ENCODE measurements around the gene GLCE. TPM values are rescaled to one million over a fixed set of nuclear protein-coding genes. Genes with fewer than 3 reads are reported as not detected.

The GLCE gene
- total RNA-seq, 2 donors from 2014 or later = 34.0 to 37.7 TPM

DNA sequence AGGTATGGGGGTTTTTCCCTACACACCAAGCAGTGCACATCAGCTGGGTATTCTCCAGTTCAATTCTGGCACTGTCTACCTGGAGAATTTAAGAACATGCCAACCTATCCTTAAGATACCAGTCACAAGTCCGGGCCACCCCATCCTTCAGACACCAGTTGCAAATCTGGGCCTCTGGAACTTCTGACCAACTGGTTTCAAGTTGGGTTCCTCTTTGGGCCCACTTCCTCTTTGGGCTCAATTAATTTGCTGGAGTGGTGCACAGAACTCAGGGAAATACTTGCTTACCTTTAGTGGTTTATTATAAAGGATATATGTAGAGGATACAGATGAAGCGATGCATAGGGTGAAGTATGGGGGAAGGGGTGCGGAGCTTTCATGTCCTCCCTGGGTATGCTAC, 25.3 kb downstream of the GLCE start:
- DNase-seq (no peak), ATAC-seq (no peak)

DNA sequence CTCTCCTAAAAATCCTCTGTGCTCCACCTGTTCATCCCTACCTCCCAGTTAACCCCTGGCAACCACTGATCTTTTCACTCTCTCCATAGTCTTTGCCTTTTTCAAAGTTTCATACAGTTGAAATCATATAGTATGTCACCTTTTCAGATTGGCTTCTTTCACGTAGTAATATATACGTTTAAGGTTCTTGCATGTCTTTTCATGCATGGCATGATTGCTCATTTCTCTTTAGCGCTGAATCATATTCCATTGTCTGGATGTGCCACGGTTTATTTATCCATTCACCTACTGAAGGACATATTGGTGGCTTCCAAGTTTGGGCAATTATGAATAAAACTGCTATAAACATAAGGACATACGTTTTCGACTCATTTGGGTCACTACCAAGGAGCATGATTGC, 28.7 kb downstream of the GLCE start:
- intact Hi-C loops (cut with DNase I, micrococcal nuclease) = no loop called here
- no peak for ATAC-seq

More for the DNA sequence above, 25.3 kb downstream of the GLCE start:
- intact Hi-C loops (cut with DNase I, micrococcal nuclease) = no loop called here

DNA sequence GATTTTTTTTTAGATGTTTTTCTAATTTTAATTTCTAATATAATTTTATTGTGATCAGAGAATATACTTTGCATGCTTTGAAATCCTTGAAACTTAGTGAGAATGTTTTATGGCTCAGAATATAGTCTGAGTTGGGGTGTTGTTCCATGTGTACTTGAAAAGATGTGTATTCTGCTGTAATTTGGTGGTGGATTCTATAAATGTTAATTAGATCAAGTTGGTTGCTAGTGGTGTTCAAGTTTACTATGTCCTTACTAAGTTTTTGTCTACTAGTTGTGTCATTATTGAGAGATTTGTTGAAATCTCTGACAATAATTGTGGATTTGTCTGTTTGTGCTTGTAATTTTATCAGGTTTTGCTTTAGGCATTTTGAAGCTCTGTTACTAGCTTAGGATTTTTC, 29.7 kb downstream of the GLCE start:
- ATAC-seq (no peak), DNase-seq (no peak)
- intact Hi-C loops (cut with DNase I, micrococcal nuclease) = no loop called here

More for the DNA sequence above, 28.7 kb downstream of the GLCE start:
- DNase-seq = no peak

DNA sequence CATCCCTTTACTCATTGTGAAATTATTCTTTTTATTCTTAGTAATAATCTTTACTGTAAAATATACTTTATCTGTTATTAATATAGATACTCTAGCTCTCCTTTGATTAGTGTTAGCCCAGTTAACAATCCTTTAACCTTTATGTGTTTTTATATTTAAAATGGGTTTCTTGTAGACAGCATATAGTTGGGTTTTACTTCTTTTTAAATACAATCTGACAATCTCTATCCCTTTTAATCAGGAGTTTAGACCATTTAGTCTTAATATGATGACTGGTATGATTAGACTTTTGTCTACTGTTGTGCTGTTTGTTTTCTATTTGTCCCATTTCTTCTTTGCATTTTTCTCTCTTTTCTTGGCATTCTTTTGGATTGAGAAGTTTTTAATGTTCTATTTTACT, 30.1 kb downstream of the GLCE start:
- intact Hi-C loops (cut with DNase I, micrococcal nuclease) = no loop called here
- no peak for ATAC-seq
- no peak for DNase-seq

DNA sequence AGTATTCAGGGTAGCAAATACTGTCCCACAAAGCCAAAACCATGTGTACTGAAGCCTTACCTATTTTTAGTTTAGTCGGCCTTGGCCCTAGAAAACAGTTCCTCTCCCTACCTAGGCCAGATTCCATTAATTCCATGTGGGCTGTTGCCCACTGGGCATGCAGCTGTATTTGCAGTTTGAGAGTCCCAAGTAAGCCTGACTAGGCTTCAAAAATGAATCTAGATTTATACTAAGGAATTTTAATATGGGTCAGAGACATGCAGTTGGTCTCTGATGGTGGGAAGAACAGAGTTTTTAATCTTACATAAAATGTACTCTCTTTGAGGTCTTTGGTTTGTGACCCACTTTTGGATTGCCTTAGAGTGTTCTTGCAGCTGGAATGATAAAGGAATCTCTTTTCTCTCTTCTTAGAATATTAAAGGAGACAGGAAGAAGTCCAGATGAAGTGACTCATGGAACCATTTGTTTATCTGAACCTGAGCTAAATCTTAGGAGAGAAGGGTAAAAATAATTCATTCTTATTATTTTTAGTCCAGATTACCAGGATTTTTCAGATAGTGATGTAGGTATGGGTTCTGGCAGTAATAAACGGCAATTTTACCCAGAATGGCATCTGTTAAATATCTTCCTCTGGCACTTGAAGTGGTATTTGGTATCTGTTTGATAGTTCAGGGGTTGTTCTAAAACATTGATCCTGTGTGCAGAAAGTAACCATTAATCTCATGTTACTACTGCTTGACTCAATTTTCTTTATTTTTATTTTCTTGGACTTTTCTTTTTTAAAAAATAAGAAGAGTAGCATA, 33.8 kb downstream of the GLCE start:
- intact Hi-C loops (cut with DNase I, micrococcal nuclease) = no loop called here
- no peak for ATAC-seq
- DNase-seq = no peak

DNA sequence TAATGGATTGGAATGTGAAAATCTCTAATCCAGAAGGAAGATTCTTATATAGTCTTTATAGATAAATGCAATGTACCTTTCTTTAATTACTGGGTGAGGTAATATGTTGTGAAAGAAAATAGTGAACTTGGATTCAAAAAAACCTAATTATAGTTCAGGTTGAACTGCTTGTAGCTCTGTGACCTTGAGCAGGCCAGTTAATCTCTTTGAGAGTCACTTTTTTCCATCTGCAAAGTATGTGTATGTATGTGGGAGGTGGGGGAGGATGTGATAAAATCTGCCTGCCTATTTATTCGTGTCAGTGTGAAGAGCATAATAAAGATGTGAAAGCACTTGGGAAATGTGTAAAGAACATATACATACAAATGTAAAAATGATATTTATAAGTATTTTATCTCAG, 34.4 kb downstream of the GLCE start:
- intact Hi-C loops (cut with DNase I, micrococcal nuclease) = no loop called here
- ATAC-seq (peak; percentile 27), DNase-seq (no peak)

DNA sequence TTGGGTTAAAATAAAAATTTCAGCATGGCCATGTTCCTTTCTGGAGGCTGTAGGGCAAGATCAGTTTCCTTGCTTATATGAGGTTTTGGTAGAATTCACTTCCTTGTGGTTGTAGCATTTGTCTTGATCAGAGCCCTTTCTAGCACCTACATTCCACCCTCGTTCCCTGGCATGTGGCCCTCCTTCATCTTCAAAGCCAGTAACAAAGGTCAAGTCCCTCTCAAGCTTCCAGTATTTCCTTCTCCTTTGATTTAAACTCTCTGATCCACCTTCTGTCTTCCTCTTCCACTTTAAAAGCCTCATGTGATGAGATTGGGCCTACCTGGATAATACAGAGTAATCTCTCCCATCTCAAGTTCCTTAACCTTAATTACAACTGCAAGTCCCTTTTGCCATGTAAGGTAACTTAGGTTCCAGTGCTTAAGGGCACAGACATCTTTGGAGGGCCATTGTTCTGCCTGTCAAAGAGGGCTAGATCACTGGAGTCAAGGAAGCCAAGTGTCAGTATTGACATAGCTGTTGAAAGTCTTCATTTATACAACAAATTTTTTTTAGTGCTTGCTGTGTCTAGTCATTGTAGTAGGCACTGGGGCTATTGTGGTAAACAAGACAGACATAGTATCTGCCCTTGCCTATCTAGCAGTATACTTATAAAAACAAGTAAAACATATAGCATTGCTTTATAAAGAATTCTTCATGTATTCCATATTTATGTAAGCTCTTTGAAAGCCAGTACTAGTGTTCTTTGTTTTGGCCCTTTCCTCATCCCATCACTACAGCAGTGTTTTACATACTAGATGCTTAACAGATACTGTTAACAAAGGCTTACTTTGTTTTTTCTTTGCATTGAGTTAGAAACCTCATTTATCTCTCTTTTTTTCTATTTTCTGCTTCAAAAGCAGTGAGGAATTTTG, 40.7 kb downstream of the GLCE start:
- ATAC-seq (peak; percentile 90), DNase-seq (peak; percentile 18 to 41)
- intact Hi-C loops (cut with DNase I, micrococcal nuclease) = no loop called here

DNA sequence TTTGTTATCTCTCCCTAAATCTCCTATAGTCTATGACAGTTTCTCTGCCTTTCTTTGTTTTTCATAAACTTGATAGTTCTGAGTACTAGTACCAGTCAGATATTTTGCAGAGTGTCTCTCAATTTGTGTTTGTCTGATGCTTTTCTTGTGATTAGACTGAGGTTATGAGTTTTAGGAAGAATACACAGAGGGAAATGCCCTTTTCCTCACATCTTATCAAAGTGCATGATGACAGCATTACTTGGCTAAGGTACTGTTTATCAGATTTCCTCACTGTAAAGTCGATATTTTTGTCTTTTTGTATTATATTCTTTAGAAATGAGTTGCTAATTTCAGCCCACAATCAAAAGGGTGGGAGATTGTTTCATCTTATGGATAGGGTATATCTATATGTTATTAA, 45.6 kb downstream of the GLCE start:
- DNase-seq (no peak), ATAC-seq (no peak)
- intact Hi-C loops (cut with DNase I, micrococcal nuclease) = no loop called here

DNA sequence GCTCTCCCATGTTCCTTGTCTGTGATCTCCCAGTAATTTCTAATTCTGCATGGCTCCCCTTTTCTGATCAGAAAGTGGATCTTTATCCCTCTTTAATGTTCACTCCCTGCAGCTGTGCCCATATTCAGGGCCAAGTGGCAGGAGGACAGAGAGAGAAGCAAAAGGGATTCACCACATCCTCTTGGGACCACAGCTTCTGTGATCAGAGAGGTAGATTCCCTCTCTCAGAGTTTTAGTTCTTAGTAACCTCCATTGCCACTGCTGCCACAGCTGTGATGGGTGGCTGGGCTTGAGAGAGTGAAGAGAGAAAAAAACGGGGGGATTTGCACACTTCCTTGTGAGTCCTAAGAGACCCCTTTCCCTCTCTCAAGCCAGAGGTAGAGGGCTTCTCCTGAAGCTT, 49.2 kb downstream of the GLCE start:
- ATAC-seq (no peak), DNase-seq (no peak)
- intact Hi-C loops (cut with DNase I, micrococcal nuclease) = no loop called here

DNA sequence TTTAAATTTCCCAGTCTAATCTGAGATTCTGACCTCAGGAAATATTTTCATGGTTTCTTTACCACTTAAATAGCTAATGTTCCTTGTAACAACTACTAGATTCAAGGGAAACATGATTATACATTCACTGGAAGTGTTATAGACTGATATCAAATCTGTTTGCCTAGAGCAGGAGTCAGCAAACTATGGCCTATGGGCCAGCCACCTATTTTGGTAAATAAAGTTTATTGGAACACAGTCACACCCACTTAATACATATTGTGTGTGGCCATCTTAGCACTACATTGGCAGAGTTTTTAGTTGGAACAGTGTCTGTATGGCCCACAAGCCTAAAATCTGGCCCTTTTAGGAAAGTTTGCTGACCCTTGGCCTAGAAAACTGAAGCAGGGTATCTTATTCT, 50.1 kb downstream of the GLCE start:
- DNase-seq (no peak), ATAC-seq (peak; percentile 94)
- intact Hi-C loops (cut with DNase I, micrococcal nuclease) = no loop called here

DNA sequence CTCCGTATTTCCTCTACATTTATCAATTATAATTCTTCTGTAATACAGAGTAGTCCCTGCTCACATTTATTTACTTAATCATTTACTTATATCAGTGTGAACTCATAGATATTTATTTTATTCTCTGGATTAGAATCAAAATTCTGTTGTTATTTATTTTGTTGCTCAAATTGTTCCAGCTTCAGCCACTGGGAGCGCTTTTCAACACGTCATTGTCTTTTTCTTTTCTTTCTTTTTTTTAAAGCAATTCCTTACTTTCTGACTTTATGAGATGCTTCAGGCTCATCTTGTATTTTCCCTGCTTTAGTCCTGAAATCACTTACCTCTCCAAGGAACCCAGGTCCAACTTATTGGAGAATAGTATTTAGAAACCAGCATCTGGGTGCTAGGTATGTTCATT, 53.4 kb downstream of the GLCE start:
- DNase-seq (no peak), ATAC-seq (no peak)
- intact Hi-C loops (cut with DNase I, micrococcal nuclease) = no loop called here

DNA sequence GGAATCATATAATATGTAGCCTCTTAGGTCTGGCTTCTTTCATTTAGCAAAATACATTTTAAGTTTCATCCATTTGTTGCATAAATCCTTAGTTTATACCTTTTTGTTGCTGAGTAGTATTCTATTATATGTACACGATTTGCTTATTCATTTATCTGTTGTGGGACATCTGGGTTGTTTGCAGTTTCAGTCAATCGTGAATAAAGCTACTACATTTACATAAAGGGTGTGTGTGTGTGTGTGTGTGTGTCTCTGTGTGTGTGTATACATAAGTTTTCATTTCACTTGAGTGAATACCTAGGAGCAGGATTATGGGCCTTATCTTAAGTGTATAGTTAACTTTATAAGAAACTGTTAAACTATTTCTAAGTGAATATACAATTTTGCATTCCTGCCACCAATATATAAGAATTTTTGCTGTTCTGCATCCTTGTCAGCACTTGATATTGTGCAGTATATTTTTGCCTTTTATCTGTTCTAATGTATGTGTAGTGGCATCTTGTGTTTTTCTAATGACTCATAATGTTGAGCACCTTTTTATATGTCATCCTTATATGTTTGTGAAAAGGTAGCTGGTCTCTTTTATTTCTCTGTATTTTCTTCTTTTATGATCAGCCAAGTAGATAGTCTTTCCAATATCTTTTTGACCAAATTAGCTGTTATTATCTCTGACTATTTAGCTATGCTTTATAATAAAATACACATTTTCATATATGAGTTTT, 55.0 kb downstream of the GLCE start:
- DNase-seq (no peak), ATAC-seq (peak; percentile 36)
- intact Hi-C loops (cut with DNase I, micrococcal nuclease) = no loop called here

DNA sequence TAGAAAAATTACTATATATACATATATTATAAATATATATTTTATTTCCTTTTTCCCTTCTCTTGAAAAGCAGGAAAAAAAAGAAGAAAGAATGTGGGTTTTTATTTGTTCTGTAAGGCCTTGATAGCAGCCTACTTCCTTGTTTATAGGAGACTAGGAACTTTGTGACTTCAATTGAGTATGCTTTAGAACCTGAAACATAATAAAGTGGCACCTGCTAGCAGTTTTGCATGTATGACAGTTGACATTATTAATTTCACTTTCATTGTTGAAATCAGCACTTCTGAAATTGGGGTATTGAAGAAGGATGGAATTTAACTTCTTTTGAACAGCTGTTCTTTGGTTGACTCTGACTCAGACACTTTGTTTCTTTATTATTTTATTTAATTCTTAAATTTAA, 56.9 kb downstream of the GLCE start:
- DNase-seq = no peak
- peak; percentile 74 for ATAC-seq
- intact Hi-C loops (cut with DNase I, micrococcal nuclease) = no loop called here

DNA sequence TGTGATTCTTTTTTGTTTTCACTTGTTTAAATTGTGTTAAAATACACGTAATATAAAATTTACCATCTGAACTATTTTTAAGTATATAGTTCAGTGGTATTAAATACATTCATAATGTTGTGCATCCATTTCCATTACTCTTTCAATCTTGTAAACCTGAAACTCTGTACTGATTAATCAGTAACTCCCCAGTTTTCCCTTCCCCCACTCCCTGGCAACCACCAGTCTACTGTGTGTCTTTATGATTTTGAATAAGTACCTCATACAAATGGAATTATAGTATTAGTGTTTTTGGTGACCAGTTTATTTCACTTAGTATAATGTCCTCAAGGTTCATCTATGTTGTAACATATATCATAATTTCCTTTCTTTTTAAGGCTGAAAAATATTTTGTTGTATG, 59.3 kb downstream of the GLCE start:
- intact Hi-C loops (cut with DNase I, micrococcal nuclease) = no loop called here
- ATAC-seq (no peak), DNase-seq (no peak)

DNA sequence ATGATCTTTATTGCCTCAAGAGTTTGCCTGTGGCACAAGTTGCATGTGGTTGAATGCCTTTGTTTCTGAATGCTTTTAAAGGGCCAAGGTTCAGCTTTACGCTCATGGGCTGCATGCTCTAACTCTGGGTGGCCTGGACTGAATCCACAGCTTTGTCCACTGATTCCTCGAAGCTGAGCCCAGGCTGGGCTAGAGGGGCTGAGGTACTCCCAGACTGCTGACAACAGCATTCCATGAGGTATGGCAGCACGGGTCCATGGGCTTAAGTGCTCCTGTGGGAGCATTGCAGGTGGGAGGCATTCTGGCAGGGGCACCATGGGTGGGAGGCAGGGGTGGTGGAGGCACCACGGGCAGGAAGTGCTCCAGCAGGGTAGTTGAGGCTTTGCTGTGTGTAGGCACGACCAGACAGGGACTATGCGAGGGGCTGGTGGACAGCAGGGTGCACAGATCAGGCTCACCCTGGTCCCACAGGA, 61.6 kb downstream of the GLCE start:
- ATAC-seq = peak; percentile 61
- DNase-seq = peak; percentile 15 to 33
- intact Hi-C loops (cut with DNase I, micrococcal nuclease) = no loop called here

DNA sequence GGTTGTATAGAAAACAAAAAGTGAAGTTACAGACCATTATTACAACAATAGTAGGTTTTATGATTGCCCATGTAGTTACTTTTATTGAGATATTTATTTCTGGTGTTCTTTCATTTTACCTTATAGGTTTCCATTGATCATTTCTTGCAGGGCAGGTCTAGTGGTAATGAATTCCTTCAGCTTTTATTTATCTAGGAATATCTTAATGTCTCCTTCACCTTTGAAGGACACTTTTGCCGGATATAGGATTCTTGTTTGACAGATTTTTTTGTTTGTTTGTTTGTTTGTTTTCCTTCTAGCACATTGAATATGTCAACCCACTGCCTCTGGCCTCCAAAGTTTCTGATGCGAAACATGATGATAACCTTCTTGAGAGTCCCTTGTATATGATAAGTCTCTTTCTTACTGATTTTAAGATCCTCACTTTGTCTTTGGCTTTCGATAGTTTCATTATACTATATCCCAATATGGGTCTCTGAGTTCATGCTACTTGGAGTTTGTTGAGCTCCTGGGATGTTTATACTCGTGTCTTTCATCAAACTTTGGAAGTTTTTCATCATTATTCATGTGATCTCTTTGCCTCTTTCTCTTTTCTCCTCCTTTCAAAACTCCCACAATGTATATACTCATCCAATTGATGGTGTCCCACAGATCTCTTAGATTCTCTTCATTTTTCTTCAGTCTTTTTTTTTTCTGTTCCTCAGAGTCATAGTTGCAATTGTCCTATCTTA, 62.8 kb downstream of the GLCE start:
- ATAC-seq (no peak), DNase-seq (no peak)
- intact Hi-C loops (cut with DNase I, micrococcal nuclease) = no loop called here

DNA sequence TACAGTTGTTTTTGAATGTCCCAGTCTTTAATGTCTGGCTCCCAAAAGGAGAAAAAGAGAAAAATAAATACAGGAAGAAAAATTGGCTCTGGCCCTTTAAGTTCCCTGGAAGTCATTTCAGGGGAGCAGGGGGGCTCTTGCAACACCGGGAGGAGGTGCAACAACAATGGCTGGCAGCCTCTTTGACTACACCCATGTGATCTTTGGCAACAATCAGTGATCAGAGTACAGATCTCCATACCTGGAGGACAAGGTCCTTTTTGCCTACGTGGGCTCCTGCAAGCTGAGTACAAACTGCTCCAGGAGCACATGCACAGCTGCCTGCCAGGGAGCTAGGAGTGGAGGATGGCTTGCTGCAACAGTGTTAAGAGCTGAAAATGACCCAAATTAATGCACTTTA, 63.9 kb downstream of the GLCE start:
- DNase-seq (peak; percentile 53 to 81), ATAC-seq (peak; percentile 93)
- intact Hi-C loops (cut with DNase I, micrococcal nuclease) = loop anchor here in 1 of 2 donors (2.0 kb wide), 1 partner anchor 166 kb away; no protein-coding TSS in a partner anchor

DNA sequence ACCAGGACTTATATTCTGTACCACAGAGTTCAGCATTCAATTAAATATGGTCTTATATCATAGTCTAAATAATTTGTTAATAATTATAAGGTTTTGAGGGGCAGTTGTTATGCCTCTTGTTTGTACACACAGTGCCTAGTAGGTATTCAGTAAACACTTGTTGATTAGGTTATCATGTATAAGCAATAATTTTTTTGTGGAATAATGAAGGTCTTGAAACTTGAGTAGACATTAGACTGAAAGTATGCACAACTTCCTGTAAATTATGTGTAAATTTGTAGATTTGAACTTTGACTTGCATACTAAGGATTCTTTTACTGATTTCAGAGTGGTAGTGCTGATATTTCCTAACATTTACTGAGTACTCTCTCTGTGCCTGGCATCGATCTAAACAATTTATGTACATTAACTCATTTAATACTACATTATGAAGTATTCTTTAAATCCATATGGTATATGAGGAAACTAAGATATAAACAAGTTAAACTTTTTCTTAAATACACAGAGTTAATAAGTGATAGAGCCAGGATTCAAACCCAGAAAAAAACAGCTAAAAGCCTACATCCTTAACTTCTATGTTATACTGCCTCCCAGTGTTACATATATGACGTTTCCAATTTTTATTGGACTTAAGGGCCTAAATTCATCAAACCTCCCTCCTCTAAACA, 65.1 kb downstream of the GLCE start:
- DNase-seq = no peak
- intact Hi-C loops (cut with DNase I, micrococcal nuclease) = loop anchor here in 1 of 2 donors (2.0 kb wide), 1 partner anchor 167 kb away; no protein-coding TSS in a partner anchor

More for the DNA sequence above, 65.1 kb downstream of the GLCE start:
- peak; percentile 52 for ATAC-seq

All from left colon (tissue), 2 donors.